Esophagus muscularis mucosa (tissue), 4 donors: Measurements from ENCODE around the gene TRAK1.

Experiments used
- EP300 ChIP-seq: sonication (generic); formaldehyde crosslinking; IDR thresholded peaks from one replicate; pipeline ENCODE4 v1.6.1; 2017; ENCODE audit warnings: antibody characterized with exemption
- POLR2A ChIP-seq: fragments of 450-650 bp; IDR thresholded peaks from one replicate; pipeline ENCODE4 v1.6.1; 2017; ENCODE audit warnings: antibody characterized with exemption, moderate library complexity, mild to moderate bottlenecking, low read depth
- POLR2AphosphoS5 ChIP-seq, 2 donors: sonication (generic); formaldehyde crosslinking; IDR thresholded peaks; one replicate each; pipeline ENCODE4 v1.6.1; 2017; ENCODE audit warnings: antibody characterized with exemption in 2 of 2
- TF ChIP-seq, protein P1 (sequence below), 3 experiments: fragments of 200-600 bp in 2 of 3; fragments of 450-650 bp in 1 of 3; sonication (generic) in 2 of 3; IDR thresholded peaks; one replicate each; pipeline ENCODE4 v1.5.1; 2017 to 2019; ENCODE audit warnings: antibody characterized with exemption in 3 of 3, mild to moderate bottlenecking in 2 of 3, moderate library complexity in 1 of 3

DNA sequence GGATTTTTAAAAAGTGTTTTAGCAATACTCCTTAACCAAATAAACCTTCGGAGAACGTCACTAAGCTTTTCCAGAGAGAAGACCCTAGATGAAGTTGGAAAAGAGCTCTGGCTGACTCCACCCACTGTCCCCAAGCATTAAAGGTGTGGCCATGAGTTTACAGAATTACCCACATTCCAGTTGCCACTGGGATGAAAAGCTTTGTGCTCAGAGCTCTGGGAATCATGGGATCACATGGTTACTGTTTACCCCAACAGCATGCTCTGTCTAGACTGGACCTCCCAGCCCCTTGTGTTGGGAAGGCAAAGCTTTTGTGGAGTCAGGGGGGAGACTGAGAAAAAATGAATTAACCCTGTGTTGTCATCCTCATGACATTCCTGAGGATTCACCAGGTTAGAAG lies 119.6 kb downstream of the TRAK1 start:
- no peak for TF ChIP-seq POLR2AphosphoS5 (IDR thresholded peaks at IDR 0.05)
- TF ChIP-seq, protein P1, sequence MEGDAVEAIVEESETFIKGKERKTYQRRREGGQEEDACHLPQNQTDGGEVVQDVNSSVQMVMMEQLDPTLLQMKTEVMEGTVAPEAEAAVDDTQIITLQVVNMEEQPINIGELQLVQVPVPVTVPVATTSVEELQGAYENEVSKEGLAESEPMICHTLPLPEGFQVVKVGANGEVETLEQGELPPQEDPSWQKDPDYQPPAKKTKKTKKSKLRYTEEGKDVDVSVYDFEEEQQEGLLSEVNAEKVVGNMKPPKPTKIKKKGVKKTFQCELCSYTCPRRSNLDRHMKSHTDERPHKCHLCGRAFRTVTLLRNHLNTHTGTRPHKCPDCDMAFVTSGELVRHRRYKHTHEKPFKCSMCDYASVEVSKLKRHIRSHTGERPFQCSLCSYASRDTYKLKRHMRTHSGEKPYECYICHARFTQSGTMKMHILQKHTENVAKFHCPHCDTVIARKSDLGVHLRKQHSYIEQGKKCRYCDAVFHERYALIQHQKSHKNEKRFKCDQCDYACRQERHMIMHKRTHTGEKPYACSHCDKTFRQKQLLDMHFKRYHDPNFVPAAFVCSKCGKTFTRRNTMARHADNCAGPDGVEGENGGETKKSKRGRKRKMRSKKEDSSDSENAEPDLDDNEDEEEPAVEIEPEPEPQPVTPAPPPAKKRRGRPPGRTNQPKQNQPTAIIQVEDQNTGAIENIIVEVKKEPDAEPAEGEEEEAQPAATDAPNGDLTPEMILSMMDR (IDR thresholded peaks at IDR 0.05): no peak
- no peak for TF ChIP-seq POLR2A
- no peak for TF ChIP-seq EP300
